Measurements from ENCODE around the gene CDKAL1. TPM values are rescaled to one million over a fixed set of nuclear protein-coding genes. Genes with fewer than 3 reads are reported as not detected.

The CDKAL1 gene
- total RNA-seq, 5 donors from 2014 or later (not counting 1 experiment from before 2014, with no cell fraction given): 18.8 to 29.9 (median 20.5) TPM

GRCh38 chr6:20955131-20955530 lies 420.9 kb downstream of the CDKAL1 start:
- Histone ChIP-seq H3K4me3 (ENCODE audit: control insufficient read depth in 1 of 2, extremely low read depth in 1 of 2, low read length in 1 of 2) (no peak overlapping the region), H3K27ac (ENCODE audit: low read length) (no peak overlapping the region), H3K36me3 (ENCODE audit: control insufficient read depth in 2 of 2, extremely low read depth in 1 of 2, insufficient read depth in 1 of 2, low read length in 1 of 2) (peaks cover 0 to 15% of the 10 kb centered on the region in 2 donors), H3K4me1 (ENCODE audit: control insufficient read depth in 1 of 2, extremely low read depth in 1 of 2, insufficient read depth in 2 of 2, low read length in 2 of 2) (no peaks in the 10 kb centered on the region), H3K9me3 (no peaks in the 10 kb centered on the region), H3K27me3 (replicated peaks in 1 of 2; ENCODE audit: control insufficient read depth in 2 of 2, extremely low read depth in 1 of 2, insufficient read depth in 2 of 2, low read length in 1 of 2) (no peaks in the 10 kb centered on the region)
- no peak overlapping the region for H3K4me3 Mint-ChIP-seq
- ChIA-PET POLR2A (no interaction called here), CTCF (interaction anchor here in 1 of 2 donors (0.5 kb wide), 1 partner anchor 19 kb away, joined by 5 read pairs; no protein-coding TSS in a partner anchor)
- no peaks in the 10 kb centered on the region for H3K9me3 Mint-ChIP-seq
- WGBS (ENCODE audit: insufficient coverage): no CpG with 5 or more reads among the region's 2 CpGs
- peaks cover 52% of the 10 kb centered on the region for H3K36me3 Mint-ChIP-seq
- H3K27me3 Mint-ChIP-seq: no peaks in the 10 kb centered on the region
- H3K4me1 Mint-ChIP-seq: no peaks in the 10 kb centered on the region
- no peak overlapping the region for H3K27ac Mint-ChIP-seq
- ATAC-seq (replicated peaks in 1 of 4): no peak
- DNase-seq: no peak

GRCh38 chr6:20955751-20956150 lies 421.5 kb downstream of the CDKAL1 start:
- no peak overlapping the region for H3K4me3 ChIP-seq (ENCODE audit: control insufficient read depth in 1 of 2, extremely low read depth in 1 of 2, low read length in 1 of 2)
- H3K27me3 ChIP-seq (replicated peaks in 1 of 2; ENCODE audit: control insufficient read depth in 2 of 2, extremely low read depth in 1 of 2, insufficient read depth in 2 of 2, low read length in 1 of 2): no peaks in the 10 kb centered on the region
- H3K27ac Mint-ChIP-seq: no peak overlapping the region
- CTCF ChIA-PET: interaction anchor here in 1 of 2 donors (0.5 kb wide), 1 partner anchor 20 kb away, joined by 5 read pairs; no protein-coding TSS in a partner anchor
- no peaks in the 10 kb centered on the region for H3K4me1 Mint-ChIP-seq
- no peaks in the 10 kb centered on the region for H3K9me3 ChIP-seq
- H3K36me3 ChIP-seq (ENCODE audit: control insufficient read depth in 2 of 2, extremely low read depth in 1 of 2, insufficient read depth in 1 of 2, low read length in 1 of 2): peaks cover 0 to 17% of the 10 kb centered on the region in 2 donors
- peaks cover 58% of the 10 kb centered on the region for H3K36me3 Mint-ChIP-seq
- ATAC-seq (replicated peaks in 1 of 4): no peak
- H3K4me1 ChIP-seq (ENCODE audit: control insufficient read depth in 1 of 2, extremely low read depth in 1 of 2, insufficient read depth in 2 of 2, low read length in 2 of 2): no peaks in the 10 kb centered on the region
- WGBS (ENCODE audit: insufficient coverage): 86% methylated on average over 2 of the region's 4 CpGs
- DNase-seq: no peak
- H3K27me3 Mint-ChIP-seq: no peaks in the 10 kb centered on the region
- H3K4me3 Mint-ChIP-seq: no peak overlapping the region
- no peak overlapping the region for H3K27ac ChIP-seq (ENCODE audit: low read length)
- POLR2A ChIA-PET: no interaction called here
- H3K9me3 Mint-ChIP-seq: no peaks in the 10 kb centered on the region

GRCh38 chr6:20960067-20960466 lies 425.8 kb downstream of the CDKAL1 start:
- no peaks in the 10 kb centered on the region for H3K9me3 ChIP-seq
- H3K4me3 ChIP-seq (ENCODE audit: control insufficient read depth in 1 of 2, extremely low read depth in 1 of 2, low read length in 1 of 2): no peak overlapping the region
- H3K4me3 Mint-ChIP-seq: no peak overlapping the region
- POLR2A ChIA-PET: no interaction called here
- ATAC-seq (replicated peaks in 1 of 4) (no peak), DNase-seq (no peak)
- no peaks in the 10 kb centered on the region for H3K27me3 ChIP-seq (replicated peaks in 1 of 2; ENCODE audit: control insufficient read depth in 2 of 2, extremely low read depth in 1 of 2, insufficient read depth in 2 of 2, low read length in 1 of 2)
- CTCF ChIA-PET: no interaction called here
- H3K4me1 ChIP-seq (ENCODE audit: control insufficient read depth in 1 of 2, extremely low read depth in 1 of 2, insufficient read depth in 2 of 2, low read length in 2 of 2): no peaks in the 10 kb centered on the region
- WGBS (ENCODE audit: insufficient coverage): 94% methylated on average over 3 of the region's 5 CpGs
- H3K36me3 ChIP-seq (ENCODE audit: control insufficient read depth in 2 of 2, extremely low read depth in 1 of 2, insufficient read depth in 1 of 2, low read length in 1 of 2): peaks cover 0 to 17% of the 10 kb centered on the region in 2 donors
- peaks cover 67% of the 10 kb centered on the region for H3K36me3 Mint-ChIP-seq
- no peak overlapping the region for H3K27ac Mint-ChIP-seq
- no peaks in the 10 kb centered on the region for H3K9me3 Mint-ChIP-seq
- H3K27me3 Mint-ChIP-seq: no peaks in the 10 kb centered on the region
- no peaks in the 10 kb centered on the region for H3K4me1 Mint-ChIP-seq
- no peak overlapping the region for H3K27ac ChIP-seq (ENCODE audit: low read length)

GRCh38 chr6:20965276-20965675 lies 431.0 kb downstream of the CDKAL1 start:
- CTCF ChIA-PET: no interaction called here
- no peaks in the 10 kb centered on the region for H3K4me1 Mint-ChIP-seq
- peaks cover 0 to under 1% of the 10 kb centered on the region in 2 donors for H3K36me3 ChIP-seq (ENCODE audit: control insufficient read depth in 2 of 2, extremely low read depth in 1 of 2, insufficient read depth in 1 of 2, low read length in 1 of 2)
- POLR2A ChIA-PET: no interaction called here
- H3K27ac ChIP-seq (ENCODE audit: low read length): no peak overlapping the region
- no peak overlapping the region for H3K27ac Mint-ChIP-seq
- DNase-seq (no peak), ATAC-seq (replicated peaks in 1 of 4) (no peak)
- WGBS (ENCODE audit: insufficient coverage): no CpG with 5 or more reads among the region's 2 CpGs
- H3K27me3 Mint-ChIP-seq: no peaks in the 10 kb centered on the region
- peaks cover 5 to 15% (median 7%) of the 10 kb centered on the region in 3 donors for H3K9me3 Mint-ChIP-seq
- no peaks in the 10 kb centered on the region for H3K27me3 ChIP-seq (replicated peaks in 1 of 2; ENCODE audit: control insufficient read depth in 2 of 2, extremely low read depth in 1 of 2, insufficient read depth in 2 of 2, low read length in 1 of 2)
- H3K4me3 ChIP-seq (ENCODE audit: control insufficient read depth in 1 of 2, extremely low read depth in 1 of 2, low read length in 1 of 2): no peak overlapping the region
- no peak overlapping the region for H3K4me3 Mint-ChIP-seq
- peaks cover 3% of the 10 kb centered on the region for H3K9me3 ChIP-seq
- H3K4me1 ChIP-seq (ENCODE audit: control insufficient read depth in 1 of 2, extremely low read depth in 1 of 2, insufficient read depth in 2 of 2, low read length in 2 of 2): no peaks in the 10 kb centered on the region
- H3K36me3 Mint-ChIP-seq: peaks cover 68% of the 10 kb centered on the region

GRCh38 chr6:20965915-20966314 lies 431.7 kb downstream of the CDKAL1 start:
- Mint-ChIP-seq H3K9me3 (peaks cover 5 to 15% (median 7%) of the 10 kb centered on the region in 3 donors), H3K4me3 (no peak overlapping the region), H3K36me3 (peaks cover 67% of the 10 kb centered on the region), H3K27ac (no peak overlapping the region), H3K4me1 (no peaks in the 10 kb centered on the region), H3K27me3 (no peaks in the 10 kb centered on the region)
- Histone ChIP-seq H3K9me3 (peaks cover 3% of the 10 kb centered on the region), H3K4me1 (ENCODE audit: control insufficient read depth in 1 of 2, extremely low read depth in 1 of 2, insufficient read depth in 2 of 2, low read length in 2 of 2) (no peaks in the 10 kb centered on the region), H3K27ac (ENCODE audit: low read length) (no peak overlapping the region), H3K27me3 (replicated peaks in 1 of 2; ENCODE audit: control insufficient read depth in 2 of 2, extremely low read depth in 1 of 2, insufficient read depth in 2 of 2, low read length in 1 of 2) (no peaks in the 10 kb centered on the region), H3K4me3 (ENCODE audit: control insufficient read depth in 1 of 2, extremely low read depth in 1 of 2, low read length in 1 of 2) (no peak overlapping the region), H3K36me3 (ENCODE audit: control insufficient read depth in 2 of 2, extremely low read depth in 1 of 2, insufficient read depth in 1 of 2, low read length in 1 of 2) (no peaks in the 10 kb centered on the region)
- ChIA-PET POLR2A (no interaction called here), CTCF (no interaction called here)
- ATAC-seq (replicated peaks in 1 of 4) (no peak), DNase-seq (no peak)
- no CpG with 5 or more reads among the region's 5 CpGs for WGBS (ENCODE audit: insufficient coverage)

- H3K36me3 ChIP-seq (ENCODE audit: control insufficient read depth in 2 of 2, extremely low read depth in 1 of 2, insufficient read depth in 1 of 2, low read length in 1 of 2): no peaks in the 10 kb centered on the region
- ATAC-seq (replicated peaks in 1 of 4) (no peak), DNase-seq (no peak)
- Mint-ChIP-seq H3K27ac (no peak overlapping the region), H3K27me3 (no peaks in the 10 kb centered on the region), H3K9me3 (peaks cover 5 to 15% (median 7%) of the 10 kb centered on the region in 3 donors), H3K36me3 (peaks cover 66% of the 10 kb centered on the region), H3K4me1 (no peaks in the 10 kb centered on the region), H3K4me3 (no peak overlapping the region)
- WGBS (ENCODE audit: insufficient coverage): no CpG with 5 or more reads among the region's 1 CpG
- peaks cover 3% of the 10 kb centered on the region for H3K9me3 ChIP-seq
- H3K27ac ChIP-seq (ENCODE audit: low read length): no peak overlapping the region
- CTCF ChIA-PET: no interaction called here
- no peak overlapping the region for H3K4me3 ChIP-seq (ENCODE audit: control insufficient read depth in 1 of 2, extremely low read depth in 1 of 2, low read length in 1 of 2)
- POLR2A ChIA-PET: no interaction called here
- H3K27me3 ChIP-seq (replicated peaks in 1 of 2; ENCODE audit: control insufficient read depth in 2 of 2, extremely low read depth in 1 of 2, insufficient read depth in 2 of 2, low read length in 1 of 2): no peaks in the 10 kb centered on the region
- H3K4me1 ChIP-seq (ENCODE audit: control insufficient read depth in 1 of 2, extremely low read depth in 1 of 2, insufficient read depth in 2 of 2, low read length in 2 of 2): no peaks in the 10 kb centered on the region
These were observed 435.3 kb downstream of the CDKAL1 start for GRCh38 chr6:20969551-20969950.

GRCh38 chr6:20976391-20976918 lies 442.2 kb downstream of the CDKAL1 start:
- H3K4me3 Mint-ChIP-seq: no peak overlapping the region
- peaks cover 0 to 8% (median 4%) of the 10 kb centered on the region in 3 donors for H3K9me3 Mint-ChIP-seq
- no peak overlapping the region for H3K27ac Mint-ChIP-seq
- H3K36me3 ChIP-seq (ENCODE audit: control insufficient read depth in 2 of 2, extremely low read depth in 1 of 2, insufficient read depth in 1 of 2, low read length in 1 of 2): no peaks in the 10 kb centered on the region
- no peaks in the 10 kb centered on the region for H3K9me3 ChIP-seq
- no peaks in the 10 kb centered on the region for H3K4me1 ChIP-seq (ENCODE audit: control insufficient read depth in 1 of 2, extremely low read depth in 1 of 2, insufficient read depth in 2 of 2, low read length in 2 of 2)
- no peak for DNase-seq
- ChIA-PET CTCF (no interaction called here), POLR2A (interaction anchor here in 1 of 2 donors (0.5 kb wide), 1 partner anchor 764 kb away, joined by 3 read pairs; no protein-coding TSS in a partner anchor)
- peaks cover 0 to 2% (median 0%) of the 10 kb centered on the region in 3 donors for H3K4me1 Mint-ChIP-seq
- ATAC-seq (replicated peaks in 1 of 4): no peak
- no peak overlapping the region for H3K4me3 ChIP-seq (ENCODE audit: control insufficient read depth in 1 of 2, extremely low read depth in 1 of 2, low read length in 1 of 2)
- H3K27me3 Mint-ChIP-seq: no peaks in the 10 kb centered on the region
- peaks cover 42% of the 10 kb centered on the region for H3K36me3 Mint-ChIP-seq
- H3K27me3 ChIP-seq (replicated peaks in 1 of 2; ENCODE audit: control insufficient read depth in 2 of 2, extremely low read depth in 1 of 2, insufficient read depth in 2 of 2, low read length in 1 of 2): no peaks in the 10 kb centered on the region
- no CpG with 5 or more reads among the region's 5 CpGs for WGBS (ENCODE audit: insufficient coverage)
- H3K27ac ChIP-seq (ENCODE audit: low read length): no peak overlapping the region

Data from T-cell (primary cell).